A549 (cell line): ENCODE data around the gene POLR2L. TPM values are rescaled to one million over a fixed set of nuclear protein-coding genes. Genes with fewer than 3 reads are reported as not detected.
A peak's percentile ranks its signal among the peaks of the same experiment; 100 is the strongest.

Experiments used
- ATAC-seq, 2 experiments: fragments of 200-7000 bp in 1 of 2; fragments of >200 bp in 1 of 2; cut with Nextera tagmentation in 1 of 2; cut with Tn5 transposase in 1 of 2; 3 replicates each; pipeline versions ENCODE4 v1.8.0 to v1.9.1; 2018 to 2020; ENCODE audit warnings: mild to moderate bottlenecking in 1 of 2, moderate library complexity in 1 of 2
- CTCF ChIA-PET: fragments of 300-600 bp; sonication (Branson Sonifier 250); formaldehyde crosslinking; extraction: SDS; loops from one replicate; lab custom pipeline; 2021; ENCODE audit warnings: antibody characterized with exemption, inconsistent platforms; lab: Yijun Ruan, JAX
- POLR2A ChIA-PET: fragments of 350-600 bp; formaldehyde crosslinking; extraction: SDS; loops from one replicate; lab custom pipeline; 2021; ENCODE audit warnings: antibody characterized with exemption, inconsistent platforms; lab: Yijun Ruan, JAX
- DNase-seq, 2 experiments: peaks; one replicate each; pipeline versions ENCODE4 v3.0.0 to v3.0.0-alpha.2; 2011 to 2016; ENCODE audit warnings: low read depth in 1 of 2, low spot score in 1 of 2
- FAIRE-seq: peaks from 2 replicates; lab custom pipeline; 2011; peaks lifted over from hg19 to GRCh38; lab: Jason Lieb, UNC
- H3K27ac ChIP-seq, 2 experiments: fragments of >200 bp; sonication (Bioruptor Twin); formaldehyde crosslinking; 3 replicates each; pipeline ENCODE4 v1.5.1; 2016 to 2017
- H3K4me1 ChIP-seq: fragments of >200 bp; sonication (Bioruptor Twin); formaldehyde crosslinking; 3 replicates; pipeline ENCODE4 v1.6.1; 2016
- H3K4me2 ChIP-seq: fragments of >200 bp; sonication (Bioruptor Twin); formaldehyde crosslinking; 3 replicates; pipeline ENCODE4 v1.6.1; 2016
- H3K4me3 ChIP-seq: fragments of >200 bp; sonication (Bioruptor Twin); formaldehyde crosslinking; 3 replicates; pipeline ENCODE4 v1.5.1; 2016
- H3K9me3 ChIP-seq: fragments of >200 bp; sonication (Bioruptor Twin); formaldehyde crosslinking; 3 replicates; pipeline ENCODE4 v1.6.1; 2016
- BCL3 ChIP-seq: fragments of >200 bp; sonication (Bioruptor Twin); formaldehyde crosslinking; IDR thresholded peaks from 3 replicates; pipeline ENCODE4 v1.6.1; 2016
- CBX2 ChIP-seq: fragments of 200-600 bp; sonication (generic); IDR thresholded peaks from 2 replicates; pipeline ENCODE4 v1.6.1; 2016; ENCODE audit warnings: low read depth, mild to moderate bottlenecking, borderline replicate concordance
- CEBPB ChIP-seq, 2 experiments: fragments of >200 bp in 1 of 2; sonication (Bioruptor Twin) in 1 of 2; formaldehyde crosslinking in 1 of 2; IDR thresholded peaks; 2 replicates each; pipeline ENCODE4 v1.6.1; 2012 to 2016
- CHD2 ChIP-seq: fragments of 150-350 bp; IDR thresholded peaks from 2 replicates; pipeline ENCODE4 v1.6.1; 2014; ENCODE audit warnings: low read length; ENCODE audit not compliant: partially characterized antibody
- CHD4 ChIP-seq: fragments of 200-600 bp; sonication (generic); IDR thresholded peaks from 2 replicates; pipeline ENCODE4 v1.6.1; 2016; ENCODE audit warnings: antibody characterized with exemption, mild to moderate bottlenecking, borderline replicate concordance
- E2F6 ChIP-seq: IDR thresholded peaks from 2 replicates; pipeline ENCODE4 v1.6.1; 2012; ENCODE audit warnings: low read depth, borderline replicate concordance
- ELK1 ChIP-seq: fragments of 150-350 bp; IDR thresholded peaks from 2 replicates; pipeline ENCODE4 v1.6.1; 2014; ENCODE audit warnings: low read depth, mild to moderate bottlenecking, low read length
- FOSB ChIP-seq: fragments of 250-450 bp; sonication (Bioruptor Pico); IDR thresholded peaks from 2 replicates; pipeline ENCODE4 v1.5.0; 2020; ENCODE audit warnings: mild to moderate bottlenecking, moderate library complexity
- GATA3 ChIP-seq: IDR thresholded peaks from 2 replicates; pipeline ENCODE4 v1.6.1; 2012; ENCODE audit warnings: borderline replicate concordance
- HES2 ChIP-seq: fragments of >200 bp; sonication (Bioruptor Twin); formaldehyde crosslinking; IDR thresholded peaks from 2 replicates; pipeline ENCODE4 v1.6.1; 2016
- HEYL ChIP-seq: fragments of 250-450 bp; sonication (Bioruptor Pico); IDR thresholded peaks from 2 replicates; pipeline ENCODE4 v1.8.0; 2021; ENCODE audit warnings: mild to moderate bottlenecking, moderate library complexity
- HMGXB4 ChIP-seq: fragments of 250-450 bp; sonication (Bioruptor Pico); IDR thresholded peaks from 2 replicates; pipeline ENCODE4 v1.5.0; 2021; ENCODE audit warnings: mild to moderate bottlenecking, moderate library complexity, borderline replicate concordance
- JUN ChIP-seq, 2 experiments: fragments of >200 bp; sonication (Bioruptor Twin); formaldehyde crosslinking; IDR thresholded peaks; 2 replicates in 1 of 2; 3 replicates in 1 of 2; pipeline ENCODE4 v1.6.1; 2016 to 2017
- MAFK ChIP-seq: fragments of 450-650 bp; IDR thresholded peaks from 2 replicates; pipeline ENCODE4 v1.6.1; 2014; ENCODE audit not compliant: partially characterized antibody
- MAX ChIP-seq: IDR thresholded peaks from 2 replicates; pipeline ENCODE4 v1.6.1; 2012
- MYC ChIP-seq: IDR thresholded peaks from 2 replicates; pipeline ENCODE4 v1.6.1; 2012; ENCODE audit warnings: mild to moderate bottlenecking, inconsistent platforms, low read length, improper control_type of control experiment, borderline replicate concordance
- NPAS2 ChIP-seq: fragments of 250-450 bp; sonication (Bioruptor Pico); IDR thresholded peaks from 2 replicates; pipeline ENCODE4 v1.8.0; 2022; ENCODE audit warnings: mild to moderate bottlenecking, moderate library complexity, borderline replicate concordance
- NR3C1 ChIP-seq: fragments of >200 bp; sonication (Bioruptor Twin); formaldehyde crosslinking; IDR thresholded peaks from 3 replicates; pipeline ENCODE4 v1.6.1; 2017
- PHF8 ChIP-seq: fragments of 200-600 bp; sonication (generic); IDR thresholded peaks from 2 replicates; pipeline ENCODE4 v1.6.1; 2016; ENCODE audit warnings: low read depth, mild to moderate bottlenecking, antibody characterized with exemption, moderate library complexity, borderline replicate concordance
- REST ChIP-seq: fragments of 200-600 bp; sonication (generic); IDR thresholded peaks from 2 replicates; pipeline ENCODE4 v1.6.1; 2016; ENCODE audit warnings: antibody characterized with exemption, mild to moderate bottlenecking, moderate library complexity
- SMC3 ChIP-seq: fragments of >200 bp; sonication (Bioruptor Twin); formaldehyde crosslinking; IDR thresholded peaks from 3 replicates; pipeline ENCODE4 v1.6.1; 2018; ENCODE audit warnings: inconsistent platforms
- SREBF2 ChIP-seq: fragments of 450-650 bp; IDR thresholded peaks from 2 replicates; pipeline ENCODE4 v1.6.1; 2014; ENCODE audit warnings: mild to moderate bottlenecking, moderate library complexity
- TFCP2L1 ChIP-seq: fragments of 250-450 bp; sonication (Bioruptor Pico); IDR thresholded peaks from 2 replicates; pipeline ENCODE4 v1.5.0; 2021; ENCODE audit warnings: mild to moderate bottlenecking
- TP53 ChIP-seq: fragments of 250-450 bp; sonication (Bioruptor Pico); IDR thresholded peaks from 2 replicates; pipeline ENCODE4 v1.5.0; 2021; ENCODE audit warnings: mild to moderate bottlenecking, moderate library complexity
- ZFP36 ChIP-seq: fragments of 450-650 bp; IDR thresholded peaks from 2 replicates; pipeline ENCODE4 v1.6.1; 2014; ENCODE audit warnings: borderline replicate concordance; ENCODE audit not compliant: partially characterized antibody
- WGBS: methylation state at CpG from one replicate; pipeline ENCODE4 v1.1.6; 2017; ENCODE audit errors: missing lambda C conversion rate; 5-methylcytosine and 5-hydroxymethylcytosine counted together
- polyA plus RNA-seq, 4 experiments: library from polyadenylated mRNA; depleted of rRNA in 3 of 4; stranded (reverse); fragments of >200 nt; fragmentation: RNase III in 1 of 4; extraction: RNeasy Plus Mini Kit Qiagen cat#74134 plus additional on column Dnase treatment in 1 of 4; gene quantifications; 2 replicates in 3 of 4; 3 replicates in 1 of 4; pipeline ENCODE4 v1.2.3, GENCODE V29; 2011 to 2017

Gene POLR2L
- polyA plus RNA-seq, 2 of the 4 experiments (the other 2 are of a cell fraction): 140 to 773 TPM

GRCh38 chr11:844693-845644 lies 2.6 kb upstream of the POLR2L start (continued):
- no peak for TF ChIP-seq BCL3
- peak; percentile 38; the same call in 1 of the 2 replicates for TF ChIP-seq MAX
- no peak for TF ChIP-seq TFCP2L1 (CRISPR knock-in tag)
- no peak; the same call in 1 of the 2 replicates for TF ChIP-seq GATA3
- no peak for TF ChIP-seq HES2

- ChIA-PET CTCF (interaction anchor here (0.6 to 5.4 kb wide), 5 partner anchors 10 to 207 kb away, joined by 3 to 40 read pairs (median 6); no protein-coding TSS in a partner anchor), POLR2A (interaction anchor here (1.2 to 3.9 kb wide), 5 partner anchors 11 to 51 kb away, joined by 5 to 47 read pairs (median 6); partner anchors contain the start of genes CD151 and PNPLA2)
- Histone ChIP-seq H3K4me1 (peaks cover 63% of the 10 kb centered on the region), H3K4me2 (peak overlapping the region; percentile 92), H3K4me3 (peak overlapping the region; percentile 100), H3K27ac (peak overlapping the region; percentile 99), H3K9me3 (no peaks in the 10 kb centered on the region)
- ATAC-seq: peak; percentile 25 to 71
- FAIRE-seq: peak; percentile 98
- peak; percentile 86 to 96 for DNase-seq
- WGBS: 2% methylated on average over 14 of the region's 25 CpGs
- TF ChIP-seq CHD4 (no peak), NPAS2 (CRISPR knock-in tag) (peak; percentile 95), CEBPB (IDR thresholded peaks at IDR 0.05) (no peak), FOSB (CRISPR knock-in tag) (no peak), JUN (IDR thresholded peaks at IDR 0.05) (peak; percentile 66 to 82; a peak in 4 of 5 replicates), CBX2 (no peak), TP53 (no peak), MAFK (no peak), HES2 (no peak), HMGXB4 (no peak), ZFP36 (no peak), SREBF2 (no peak), REST (peak; percentile 74), MYC (peak; percentile 91), HEYL (CRISPR knock-in tag) (no peak), ELK1 (no peak), PHF8 (no peak), NR3C1 (no peak), E2F6 (peak; percentile 69), CHD2 (no peak), SMC3 (no peak)
Observed at GRCh38 chr11:843818-844692, 1.7 kb upstream of the POLR2L start.
